ENCODE measurements around the gene ADGRG1.

Gene ADGRG1

GRCh38 chr16:57604177-57604576 lies 24.3 kb upstream of the ADGRG1 start:
- in situ Hi-C loops (cut with HindIII; ENCODE audit: low sequenced_read_pairs) = no loop called here

GRCh38 chr16:57606147-57606846 lies 22.1 kb upstream of the ADGRG1 start:
- in situ Hi-C loops (cut with HindIII; ENCODE audit: low sequenced_read_pairs) = no loop called here

GRCh38 chr16:57606847-57607501 lies 21.5 kb upstream of the ADGRG1 start:
- in situ Hi-C loops (cut with HindIII; ENCODE audit: low sequenced_read_pairs) = no loop called here

GRCh38 chr16:57607676-57608461 lies 20.6 kb upstream of the ADGRG1 start:
- in situ Hi-C loops (cut with HindIII; ENCODE audit: low sequenced_read_pairs) = no loop called here

- in situ Hi-C loops (cut with HindIII; ENCODE audit: low sequenced_read_pairs) = no loop called here
Measured at GRCh38 chr16:57608462-57609113, 19.8 kb upstream of the ADGRG1 start.

- in situ Hi-C loops (cut with HindIII; ENCODE audit: low sequenced_read_pairs) = no loop called here
Measured at GRCh38 chr16:57609541-57610401, 18.7 kb upstream of the ADGRG1 start.

- in situ Hi-C loops (cut with HindIII; ENCODE audit: low sequenced_read_pairs) = no loop called here
Measured at GRCh38 chr16:57610611-57611010, 17.8 kb upstream of the ADGRG1 start.

- in situ Hi-C loops (cut with HindIII; ENCODE audit: low sequenced_read_pairs) = no loop called here
Measured at GRCh38 chr16:57611181-57611580, 17.2 kb upstream of the ADGRG1 start.

- in situ Hi-C loops (cut with HindIII; ENCODE audit: low sequenced_read_pairs) = no loop called here
Measured at GRCh38 chr16:57611706-57612105, 16.7 kb upstream of the ADGRG1 start.

- in situ Hi-C loops (cut with HindIII; ENCODE audit: low sequenced_read_pairs) = no loop called here
Measured at GRCh38 chr16:57612494-57612893, 15.9 kb upstream of the ADGRG1 start.

GRCh38 chr16:57613514-57613913 lies 14.9 kb upstream of the ADGRG1 start:
- in situ Hi-C loops (cut with HindIII; ENCODE audit: low sequenced_read_pairs) = no loop called here

GRCh38 chr16:57614536-57614935 lies 13.9 kb upstream of the ADGRG1 start:
- in situ Hi-C loops (cut with HindIII; ENCODE audit: low sequenced_read_pairs) = no loop called here

GRCh38 chr16:57614944-57615343 lies 13.5 kb upstream of the ADGRG1 start:
- in situ Hi-C loops (cut with HindIII; ENCODE audit: low sequenced_read_pairs) = no loop called here

- in situ Hi-C loops (cut with HindIII; ENCODE audit: low sequenced_read_pairs) = no loop called here
Measured at GRCh38 chr16:57615813-57616212, 12.6 kb upstream of the ADGRG1 start.

GRCh38 chr16:57616241-57616640 lies 12.2 kb upstream of the ADGRG1 start:
- in situ Hi-C loops (cut with HindIII; ENCODE audit: low sequenced_read_pairs) = no loop called here

GRCh38 chr16:57616876-57617275 lies 11.6 kb upstream of the ADGRG1 start:
- in situ Hi-C loops (cut with HindIII; ENCODE audit: low sequenced_read_pairs) = no loop called here

GRCh38 chr16:57617604-57618111 lies 10.8 kb upstream of the ADGRG1 start:
- in situ Hi-C loops (cut with HindIII; ENCODE audit: low sequenced_read_pairs) = no loop called here

- in situ Hi-C loops (cut with HindIII; ENCODE audit: low sequenced_read_pairs) = no loop called here
Measured at GRCh38 chr16:57618296-57619132, 9.9 kb upstream of the ADGRG1 start.

GRCh38 chr16:57619133-57619605 lies 9.3 kb upstream of the ADGRG1 start:
- in situ Hi-C loops (cut with HindIII; ENCODE audit: low sequenced_read_pairs) = no loop called here
